Immature natural killer cell (primary cell): ENCODE measurements around the gene ARHGAP22. TPM values are rescaled to one million over a fixed set of nuclear protein-coding genes. Genes with fewer than 3 reads are reported as not detected.

Experiments used
- DNase-seq, 3 donors: peaks; one replicate each; pipeline ENCODE4 v3.0.0; 2022; ENCODE audit warnings: mixed read lengths in 1 of 3
- H3K27ac Mint-ChIP-seq, 6 donors: one replicate each; pipeline ENCODE4 v1.8.0; 2020; ENCODE audit warnings: mixed read lengths in 6 of 6, mild to moderate bottlenecking in 5 of 6, inconsistent platforms in 4 of 6, moderate library complexity in 3 of 6
- H3K27me3 Mint-ChIP-seq, 3 donors: one replicate each; pipeline ENCODE4 v1.8.0; 2020 to 2021; ENCODE audit warnings: low read depth in 3 of 3, mild to moderate bottlenecking in 3 of 3, mixed read lengths in 3 of 3, moderate library complexity in 3 of 3, inconsistent platforms in 1 of 3
- H3K36me3 Mint-ChIP-seq, 3 donors: one replicate each; pipeline ENCODE4 v1.8.0; 2020; ENCODE audit warnings: mixed read lengths in 3 of 3, inconsistent platforms in 2 of 3, mild to moderate bottlenecking in 2 of 3
- H3K4me1 Mint-ChIP-seq, 2 donors: one replicate each; pipeline ENCODE4 v1.8.0; 2020; ENCODE audit warnings: inconsistent platforms in 2 of 2, mild to moderate bottlenecking in 2 of 2, mixed read lengths in 2 of 2, moderate library complexity in 1 of 2
- H3K4me3 Mint-ChIP-seq, 5 donors: one replicate each; pipeline ENCODE4 v1.8.0; 2020; ENCODE audit warnings: mild to moderate bottlenecking in 5 of 5, mixed read lengths in 5 of 5, inconsistent platforms in 3 of 5, moderate library complexity in 3 of 5
- H3K9me3 Mint-ChIP-seq, 6 donors: one replicate each; pipeline ENCODE4 v1.8.0; 2020; ENCODE audit warnings: mild to moderate bottlenecking in 6 of 6, mixed read lengths in 6 of 6, inconsistent platforms in 4 of 6, moderate library complexity in 3 of 6
- polyA plus RNA-seq, 3 donors: library from polyadenylated mRNA; unstranded; fragments of 300-500 nt; fragmentation: Illumina TruSeq; gene quantifications; one replicate each; pipeline ENCODE4 v1.2.3, GENCODE V29; 2021

The ARHGAP22 gene
- polyA plus RNA-seq, 3 donors from 2014 or later = not detected

DNA sequence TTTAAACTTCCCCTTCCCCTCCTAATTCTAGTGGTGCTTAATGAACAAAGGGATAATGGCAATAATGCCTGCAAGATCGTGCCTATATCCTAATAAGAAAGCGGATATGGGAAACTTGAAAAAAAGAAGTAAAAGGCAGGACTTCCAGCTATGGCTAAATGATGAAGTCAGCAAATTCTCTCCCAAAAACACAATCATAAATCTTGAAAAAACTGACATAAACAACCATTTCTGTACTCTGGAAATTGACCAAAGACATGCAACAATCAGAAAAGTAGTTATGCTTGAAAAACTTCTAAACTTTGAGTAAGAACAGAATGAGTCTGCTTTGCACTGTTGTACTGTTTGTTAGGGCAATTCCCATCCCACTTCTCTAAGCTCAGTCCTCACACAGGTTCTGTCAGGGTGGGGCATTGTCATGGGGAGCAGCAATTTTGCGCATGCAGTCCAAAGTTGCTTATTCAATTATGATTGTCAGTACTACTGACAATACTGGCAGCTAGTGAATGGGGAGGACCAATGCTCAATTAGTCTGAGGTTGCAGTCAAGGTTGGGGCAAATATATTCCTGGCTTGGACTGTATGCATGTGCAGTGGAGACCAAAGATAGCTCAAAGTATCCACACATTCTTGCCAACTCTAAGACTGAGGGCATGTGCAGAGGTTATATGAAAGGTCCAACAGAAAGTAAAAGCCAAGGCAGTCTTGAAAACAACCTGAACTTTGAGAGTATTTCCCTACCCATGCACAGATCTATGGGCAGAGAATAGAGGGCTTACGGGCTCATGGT is 34.1 kb upstream of the ARHGAP22 start:
- Mint-ChIP-seq H3K9me3 (peaks cover 0 to 28% (median 17%) of the 10 kb centered on the region in 6 donors), H3K27me3 (peaks cover 7 to 19% (median 10%) of the 10 kb centered on the region in 3 donors), H3K36me3 (peaks cover 0 to 3% (median 0%) of the 10 kb centered on the region in 3 donors), H3K4me3 (no peak overlapping the region), H3K27ac (no peak overlapping the region), H3K4me1 (peaks cover 12% of the 10 kb centered on the region in 2 donors)
- no peak for DNase-seq

DNA sequence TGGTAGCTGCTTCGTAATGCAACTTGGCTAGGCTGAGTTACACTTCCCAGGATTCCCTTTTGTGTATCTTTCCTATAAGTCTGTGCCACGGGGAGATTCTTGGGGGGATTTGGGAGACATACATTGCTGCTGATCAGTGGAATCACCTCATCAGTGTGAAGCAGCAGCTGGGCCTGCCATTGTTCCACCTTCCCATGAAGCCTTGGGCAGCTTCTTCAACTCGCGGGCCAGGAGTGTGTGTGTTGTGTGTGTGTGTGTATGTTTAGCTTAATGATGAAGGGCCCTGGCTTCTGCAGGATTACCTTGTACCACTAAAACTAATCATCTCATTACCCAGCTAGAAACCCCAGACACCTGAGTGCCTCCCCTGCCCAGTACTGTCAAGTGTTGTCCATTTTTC is 33.3 kb upstream of the ARHGAP22 start:
- Mint-ChIP-seq H3K27me3 (peaks cover 7 to 19% (median 10%) of the 10 kb centered on the region in 3 donors), H3K4me3 (no peak overlapping the region), H3K4me1 (peaks cover 18 to 19% of the 10 kb centered on the region in 2 donors), H3K36me3 (peaks cover 0 to 3% (median 0%) of the 10 kb centered on the region in 3 donors), H3K9me3 (peaks cover 0 to 28% (median 17%) of the 10 kb centered on the region in 6 donors), H3K27ac (no peak overlapping the region)
- no peak for DNase-seq

DNA sequence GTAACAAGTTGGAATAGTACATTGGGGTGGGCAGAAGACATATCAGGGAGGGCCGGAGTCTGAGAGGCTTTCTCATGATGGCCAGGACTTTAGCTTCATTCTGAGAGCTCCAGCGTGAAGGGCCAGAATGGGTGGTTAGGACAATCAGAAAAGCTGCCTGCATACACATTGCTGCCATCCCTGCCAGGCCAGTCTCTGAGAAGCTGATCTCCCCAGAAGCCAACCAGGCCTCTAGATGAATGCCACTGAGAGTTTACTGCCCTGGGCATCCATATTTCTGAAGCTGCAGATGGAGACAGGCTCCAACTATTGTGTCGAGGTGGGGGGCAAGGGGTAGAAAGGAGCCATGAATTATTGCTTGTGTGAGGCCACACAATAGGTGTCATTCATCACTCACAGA is 32.0 kb upstream of the ARHGAP22 start:
- H3K9me3 Mint-ChIP-seq = peaks cover 0 to 28% (median 17%) of the 10 kb centered on the region in 6 donors
- H3K36me3 Mint-ChIP-seq = peaks cover 0 to 3% (median 0%) of the 10 kb centered on the region in 3 donors
- no peak for DNase-seq
- H3K4me1 Mint-ChIP-seq = peaks cover 18 to 21% of the 10 kb centered on the region in 2 donors
- peaks cover 10 to 16% (median 13%) of the 10 kb centered on the region in 3 donors for H3K27me3 Mint-ChIP-seq
- no peak overlapping the region for H3K4me3 Mint-ChIP-seq
- H3K27ac Mint-ChIP-seq = no peak overlapping the region

DNA sequence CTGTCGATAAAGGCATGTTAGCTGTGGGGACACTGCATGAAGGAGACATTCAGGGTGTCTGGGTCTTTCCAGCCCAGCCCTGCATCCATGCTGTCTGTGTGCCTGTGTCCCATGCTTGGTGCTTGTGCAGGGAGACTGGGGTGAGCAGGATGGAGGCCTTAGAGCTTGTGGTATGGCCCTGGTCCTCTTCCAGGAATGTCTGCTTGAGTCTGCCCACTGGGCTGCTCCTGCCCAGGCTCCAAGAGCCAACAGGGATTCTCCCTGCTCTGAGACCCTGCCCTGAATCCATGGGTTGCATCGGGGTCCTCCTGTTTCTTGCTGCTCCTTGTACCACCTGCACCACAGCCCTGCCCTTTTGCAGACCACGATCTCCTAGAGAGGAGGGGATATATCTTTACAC is 31.4 kb upstream of the ARHGAP22 start:
- Mint-ChIP-seq H3K4me3 (no peak overlapping the region), H3K9me3 (peaks cover 2 to 21% (median 11%) of the 10 kb centered on the region in 6 donors), H3K36me3 (peaks cover 0 to 3% (median 0%) of the 10 kb centered on the region in 3 donors), H3K27me3 (peaks cover 9 to 12% (median 10%) of the 10 kb centered on the region in 3 donors), H3K4me1 (peaks cover 18 to 21% of the 10 kb centered on the region in 2 donors), H3K27ac (no peak overlapping the region)
- DNase-seq = no peak

DNA sequence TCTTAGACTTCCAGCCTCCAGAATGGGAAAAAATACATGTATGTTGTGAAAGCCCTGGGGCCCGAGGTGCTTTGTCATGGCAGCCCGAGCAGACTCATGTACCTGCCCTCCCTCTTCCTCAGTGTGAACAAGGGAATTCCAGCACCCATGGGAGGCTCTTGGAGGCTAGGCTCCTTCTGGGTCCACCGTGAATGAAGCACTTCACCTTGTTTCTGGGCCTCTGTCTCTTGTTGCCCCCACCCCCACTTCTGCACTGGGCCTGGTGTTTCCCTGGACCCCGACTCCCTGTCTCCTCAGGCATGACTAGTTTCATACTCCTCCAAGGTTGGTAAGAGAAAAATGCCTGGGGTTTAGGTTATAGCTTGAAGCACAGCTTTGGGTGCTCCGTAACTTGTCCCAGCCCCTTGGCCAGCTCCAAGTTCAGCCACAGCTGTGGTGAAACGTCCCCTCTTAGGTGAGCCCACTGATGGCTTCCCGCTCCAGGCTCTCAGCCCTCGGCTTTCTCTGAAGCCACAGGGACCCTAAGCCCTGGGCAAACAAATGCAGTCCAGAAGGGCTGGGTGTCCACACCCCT is 30.2 kb upstream of the ARHGAP22 start:
- Mint-ChIP-seq H3K9me3 (peaks cover 0 to 10% (median 4%) of the 10 kb centered on the region in 6 donors), H3K4me3 (no peak overlapping the region), H3K4me1 (peaks cover 18 to 21% of the 10 kb centered on the region in 2 donors), H3K36me3 (no peaks in the 10 kb centered on the region), H3K27me3 (peaks cover 10 to 12% (median 11%) of the 10 kb centered on the region in 3 donors), H3K27ac (no peak overlapping the region)
- no peak for DNase-seq

DNA sequence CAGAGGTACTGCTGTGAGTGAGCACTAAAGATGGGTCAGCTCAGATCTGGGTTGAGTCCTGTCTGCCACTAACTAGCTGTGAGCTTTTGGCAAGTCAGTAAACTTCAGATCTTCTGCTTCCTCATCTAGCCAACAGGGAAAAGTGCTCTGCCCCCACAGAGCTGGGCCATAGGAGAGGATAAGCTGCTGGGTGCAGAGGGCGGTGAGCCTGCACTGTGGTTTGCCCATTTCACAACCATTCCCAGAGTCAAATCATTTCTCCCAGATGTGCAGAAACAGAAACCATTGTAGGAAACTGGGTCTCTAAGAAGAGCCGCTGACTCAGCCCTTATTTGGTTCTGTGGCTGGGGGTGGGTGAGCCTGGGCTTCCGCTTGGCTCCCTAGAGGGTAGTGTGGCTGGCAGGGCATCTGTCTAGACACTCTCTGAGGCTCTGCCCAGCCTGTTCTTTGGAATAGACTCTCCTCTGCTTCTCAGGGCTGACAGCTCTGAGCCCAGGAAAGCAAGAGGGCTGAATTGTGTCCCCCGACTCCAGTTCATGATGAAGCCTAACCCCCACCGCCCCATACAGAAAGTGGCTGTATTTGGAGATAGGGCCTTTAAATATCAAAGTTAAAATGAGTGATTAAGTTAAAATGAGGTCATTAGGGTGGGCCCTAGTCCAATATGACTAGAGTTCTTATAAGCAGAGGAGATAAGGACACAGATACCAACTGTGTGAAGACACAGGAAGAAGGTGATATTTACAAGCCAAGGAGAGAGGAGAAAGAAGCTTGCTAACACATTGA is 29.5 kb upstream of the ARHGAP22 start:
- Mint-ChIP-seq H3K4me1 (peaks cover 18 to 21% of the 10 kb centered on the region in 2 donors), H3K4me3 (peak overlapping the region in 3 of 5 donors; percentile 47 to 67 (median 48)), H3K9me3 (peaks cover 0 to 4% (median 2%) of the 10 kb centered on the region in 6 donors), H3K36me3 (no peaks in the 10 kb centered on the region), H3K27me3 (peaks cover 8 to 11% (median 10%) of the 10 kb centered on the region in 3 donors), H3K27ac (peak overlapping the region in 2 of 6 donors; percentile 50 to 68)
- DNase-seq = peak in 2 of 3 donors; percentile 15 to 38

DNA sequence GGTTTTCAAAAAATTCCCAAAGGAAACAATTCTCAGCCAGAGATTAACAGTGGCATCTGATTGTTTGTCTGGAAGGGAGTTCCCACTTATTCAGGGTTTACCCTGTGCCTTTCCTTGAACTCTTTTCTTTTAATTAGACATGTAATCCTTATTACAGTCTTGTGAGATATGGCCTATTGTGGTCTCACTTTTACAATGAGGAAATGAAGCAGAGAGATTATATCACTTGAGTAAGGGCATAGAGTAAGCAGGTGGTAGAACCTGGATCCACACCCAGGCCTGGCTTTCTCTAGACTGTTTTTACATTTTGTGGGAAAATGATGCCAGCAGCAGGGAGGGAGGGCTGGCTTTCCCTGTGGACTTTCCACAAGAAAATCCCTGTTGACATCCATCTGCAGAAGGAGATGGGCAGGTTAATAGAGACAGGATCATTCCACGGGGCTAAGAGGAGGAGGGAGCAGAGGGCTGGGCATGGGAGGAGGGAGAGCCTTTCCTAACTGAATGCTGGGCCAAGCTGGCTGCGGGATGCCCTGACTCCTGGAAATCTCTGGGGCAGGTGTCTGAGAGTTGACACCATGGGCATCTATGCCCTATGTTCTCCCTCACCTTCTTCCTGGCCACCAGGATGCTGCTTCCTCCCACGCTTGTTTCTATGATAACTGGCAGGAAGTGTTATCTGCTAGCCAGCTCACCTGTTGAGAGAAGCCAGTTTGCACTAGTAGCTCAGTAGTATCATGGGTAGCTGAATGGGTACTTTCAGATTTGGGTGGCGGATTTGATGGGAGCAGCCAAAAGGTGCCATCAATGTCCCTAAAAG is 28.7 kb upstream of the ARHGAP22 start:
- DNase-seq = no peak
- Mint-ChIP-seq H3K27ac (peak overlapping the region in 2 of 6 donors; percentile 7 to 68), H3K9me3 (peaks cover 0 to 4% (median 0%) of the 10 kb centered on the region in 6 donors), H3K4me3 (peak overlapping the region in 2 of 5 donors; percentile 47 to 48), H3K27me3 (peaks cover 6 to 11% (median 8%) of the 10 kb centered on the region in 3 donors), H3K36me3 (no peaks in the 10 kb centered on the region), H3K4me1 (peaks cover 18 to 21% of the 10 kb centered on the region in 2 donors)

DNA sequence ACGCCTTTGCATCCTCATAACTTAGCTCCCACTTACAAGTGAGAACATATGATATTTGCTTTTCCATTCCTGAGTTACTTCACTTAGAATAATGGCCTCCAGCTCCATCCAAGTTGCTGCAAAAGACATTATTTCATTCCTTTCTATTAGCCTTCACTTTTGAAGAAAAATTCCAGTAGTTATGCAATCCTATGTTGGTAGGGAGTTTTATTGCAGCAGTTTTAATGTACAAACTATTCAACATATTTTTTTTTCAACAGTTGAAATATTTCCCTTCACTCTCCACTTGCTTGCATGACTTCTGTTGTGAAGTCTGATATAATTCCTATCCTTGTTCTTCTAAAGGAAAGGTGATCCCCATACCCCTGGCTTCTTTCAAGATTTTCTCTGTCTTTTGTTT is 27.3 kb upstream of the ARHGAP22 start:
- Mint-ChIP-seq H3K4me3 (no peak overlapping the region), H3K4me1 (peaks cover 18 to 21% of the 10 kb centered on the region in 2 donors), H3K9me3 (peaks cover 0 to 4% (median 0%) of the 10 kb centered on the region in 6 donors), H3K36me3 (no peaks in the 10 kb centered on the region), H3K27ac (no peak overlapping the region), H3K27me3 (peaks cover 3 to 7% (median 3%) of the 10 kb centered on the region in 3 donors)
- DNase-seq = no peak

DNA sequence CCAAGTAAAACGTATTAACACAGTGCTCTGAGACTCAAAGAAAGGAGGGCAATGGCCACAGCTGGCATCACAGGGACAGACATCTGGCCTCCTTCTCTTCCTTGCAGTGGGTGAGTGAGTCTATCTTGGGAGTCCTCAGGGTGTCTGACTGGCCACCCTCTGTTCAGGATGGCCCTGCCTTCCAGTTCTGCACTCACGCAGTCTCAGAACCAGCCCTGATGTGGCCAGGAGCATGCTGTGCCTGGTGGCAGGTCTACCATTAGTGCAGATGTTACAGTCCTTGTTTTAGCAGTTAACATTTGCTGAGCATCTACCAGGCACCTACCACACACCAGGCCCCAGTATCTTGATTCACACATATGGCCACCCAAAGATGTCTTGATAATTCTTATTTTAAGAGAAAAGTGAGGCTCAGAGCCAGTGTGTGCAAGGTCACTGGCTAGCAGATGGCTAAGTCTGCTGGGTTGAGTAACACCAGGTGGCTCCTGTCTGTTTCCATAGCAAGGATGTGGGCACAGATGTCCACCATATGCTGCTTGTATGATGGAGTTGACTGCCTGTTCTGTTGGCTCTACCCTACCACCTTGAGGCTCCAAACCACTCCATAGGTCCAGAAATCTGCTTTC is 23.2 kb upstream of the ARHGAP22 start:
- Mint-ChIP-seq H3K27me3 (peaks cover 2 to 10% (median 4%) of the 10 kb centered on the region in 3 donors), H3K36me3 (no peaks in the 10 kb centered on the region), H3K27ac (no peak overlapping the region), H3K4me1 (peaks cover 0 to under 1% of the 10 kb centered on the region in 2 donors), H3K9me3 (peaks cover 0 to 4% (median 0%) of the 10 kb centered on the region in 6 donors), H3K4me3 (no peak overlapping the region)
- no peak for DNase-seq

DNA sequence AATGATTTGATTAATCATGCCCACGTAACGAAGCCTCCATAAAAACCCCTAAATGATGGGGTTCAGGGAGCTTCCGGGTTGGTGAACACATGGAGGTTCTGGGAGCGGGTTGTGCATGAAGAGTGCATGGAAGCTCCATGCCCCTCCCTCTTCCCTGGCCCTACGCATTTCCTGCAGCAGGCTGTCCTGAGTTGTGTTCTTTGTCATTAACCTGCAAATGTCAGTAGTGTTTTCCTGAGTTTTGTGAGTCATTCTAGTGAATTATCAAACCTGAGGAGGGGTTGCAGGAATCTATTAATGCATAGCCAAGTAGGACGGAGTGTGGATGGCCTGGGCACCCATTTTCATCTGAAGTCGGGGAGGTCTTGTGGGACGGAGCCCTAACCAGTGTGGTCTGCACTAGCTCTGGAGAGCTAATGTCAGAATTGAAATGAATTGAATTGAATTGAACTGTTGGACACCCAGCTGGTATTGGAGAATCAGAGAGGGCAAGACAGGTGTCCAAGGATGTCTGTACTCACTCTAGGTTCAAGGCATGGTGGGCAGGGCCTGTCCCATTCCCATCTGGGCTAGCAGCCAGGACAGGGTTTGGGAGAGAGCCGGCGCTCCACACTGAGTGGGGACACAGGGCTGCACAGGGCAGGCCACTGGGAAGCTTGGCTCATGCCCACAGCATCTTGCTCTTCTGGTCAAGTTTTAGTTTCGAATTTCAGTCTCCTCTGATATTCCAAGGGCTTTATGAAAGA is 22.3 kb upstream of the ARHGAP22 start:
- Mint-ChIP-seq H3K4me3 (no peak overlapping the region), H3K27ac (no peak overlapping the region), H3K9me3 (peaks cover 0 to 4% (median 0%) of the 10 kb centered on the region in 6 donors), H3K36me3 (no peaks in the 10 kb centered on the region), H3K4me1 (no peaks in the 10 kb centered on the region), H3K27me3 (peaks cover 1 to 7% (median 2%) of the 10 kb centered on the region in 3 donors)
- DNase-seq = no peak

DNA sequence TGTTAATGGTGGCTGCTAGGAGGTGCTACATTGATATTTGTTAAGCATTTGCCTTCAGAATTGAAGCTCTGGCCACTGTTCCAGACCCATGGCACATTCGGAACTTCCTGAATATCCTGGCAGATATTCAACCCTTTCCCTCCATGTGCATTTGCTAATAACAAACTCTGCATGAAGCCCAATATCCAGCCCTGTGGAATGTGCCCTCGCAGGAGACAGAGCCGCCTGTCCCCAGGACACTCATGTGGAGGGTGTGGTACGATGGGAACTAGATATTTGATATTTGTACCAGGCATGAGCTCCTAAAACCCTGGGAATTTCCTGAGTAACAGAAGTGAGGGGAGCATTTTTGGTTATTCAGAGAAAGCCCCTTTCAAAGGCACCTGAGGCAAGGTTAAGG is 21.6 kb upstream of the ARHGAP22 start:
- Mint-ChIP-seq H3K27ac (no peak overlapping the region), H3K4me1 (no peaks in the 10 kb centered on the region), H3K9me3 (peaks cover 0 to 2% (median 0%) of the 10 kb centered on the region in 6 donors), H3K4me3 (no peak overlapping the region), H3K27me3 (peaks cover 1 to 7% (median 2%) of the 10 kb centered on the region in 3 donors), H3K36me3 (no peaks in the 10 kb centered on the region)
- no peak for DNase-seq

DNA sequence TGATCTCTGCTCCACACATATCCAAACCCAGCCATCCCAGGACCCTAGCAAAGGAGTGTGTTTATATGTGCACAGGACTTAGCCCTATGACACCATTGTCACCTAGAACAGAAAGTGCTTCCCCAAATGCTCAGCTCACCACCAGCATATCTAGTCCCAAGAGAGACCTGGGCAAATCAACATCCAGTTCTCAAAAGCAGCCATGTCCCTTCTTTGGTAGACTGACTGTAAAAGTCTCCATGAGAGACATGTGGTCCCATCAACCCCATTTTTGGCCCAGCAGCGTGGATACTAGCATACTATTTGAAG is 20.9 kb upstream of the ARHGAP22 start:
- Mint-ChIP-seq H3K27me3 (peaks cover 1 to 7% (median 2%) of the 10 kb centered on the region in 3 donors), H3K27ac (no peak overlapping the region), H3K9me3 (no peaks in the 10 kb centered on the region), H3K36me3 (no peaks in the 10 kb centered on the region), H3K4me3 (no peak overlapping the region), H3K4me1 (no peaks in the 10 kb centered on the region)
- DNase-seq = no peak
